ENCODE data around the gene TNRC18.
"Not testable (repeated sequence)": the region's sequence is repeated elsewhere in the genome, so short reads cannot be mapped to it uniquely, and the experiment has no call there.

Gene TNRC18

GRCh38 chr7:5345671-5346070 is 78.0 kb downstream of the TNRC18 start:
- DNase-seq, result no peak

GRCh38 chr7:5345171-5345570 is 78.5 kb downstream of the TNRC18 start:
- DNase-seq, result no peak

GRCh38 chr7:5344342-5344741 is 79.3 kb downstream of the TNRC18 start:
- DNase-seq, result no peak

GRCh38 chr7:5343884-5344283 is 79.8 kb downstream of the TNRC18 start:
- DNase-seq, result no peak

GRCh38 chr7:5342631-5343030 is 81.0 kb downstream of the TNRC18 start:
- DNase-seq, result no peak

GRCh38 chr7:5339955-5340354 is 83.7 kb downstream of the TNRC18 start:
- no peak for DNase-seq

GRCh38 chr7:5337047-5337446 is 86.6 kb downstream of the TNRC18 start:
- no peak for DNase-seq

- no peak for DNase-seq
Observed at GRCh38 chr7:5334671-5335070, 89.0 kb downstream of the TNRC18 start.

- DNase-seq, result no peak
Observed at GRCh38 chr7:5333121-5334045, 90.3 kb downstream of the TNRC18 start.

- no peak for DNase-seq
Observed at GRCh38 chr7:5332579-5332978, 91.1 kb downstream of the TNRC18 start.

- no peak for DNase-seq
Observed at GRCh38 chr7:5330288-5330687, 93.3 kb downstream of the TNRC18 start.

- no peak for DNase-seq
Observed at GRCh38 chr7:5324961-5325360, 98.7 kb downstream of the TNRC18 start.

- DNase-seq, result not testable (repeated sequence)
Observed at GRCh38 chr7:5323800-5324781, 99.5 kb downstream of the TNRC18 start.

GRCh38 chr7:5322621-5323410 is 100.8 kb downstream of the TNRC18 start:
- DNase-seq, result no peak

- DNase-seq, result no peak
Observed at GRCh38 chr7:5320802-5321396, 102.7 kb downstream of the TNRC18 start.

GRCh38 chr7:5320391-5320790 is 103.2 kb downstream of the TNRC18 start:
- no peak for DNase-seq

GRCh38 chr7:5318613-5319012 is 105.0 kb downstream of the TNRC18 start:
- not testable (repeated sequence) for DNase-seq

- DNase-seq, result no peak
Observed at GRCh38 chr7:5315761-5316160, 107.9 kb downstream of the TNRC18 start.

GRCh38 chr7:5314864-5315263 is 108.8 kb downstream of the TNRC18 start:
- DNase-seq, result no peak

GRCh38 chr7:5313076-5313885 is 110.4 kb downstream of the TNRC18 start:
- not testable (repeated sequence) for DNase-seq

Measured in RPMI8226 (cell line).